PFSK-1 (cell line): ENCODE results near the gene PAK1.

Experiments
- FOXP2 ChIP-seq: optimal IDR thresholded peaks from 2 replicates; pipeline ENCODE3; 2011; ENCODE audit warnings: borderline replicate concordance, control low read depth, inconsistent platforms; ENCODE audit not compliant: insufficient read depth; ENCODE audit errors: extremely low read length, extremely low read depth
- POLR2AphosphoS5 ChIP-seq: IDR thresholded peaks from 2 replicates; pipeline ENCODE4 v1.6.1; 2012; ENCODE audit warnings: low read depth, mild to moderate bottlenecking, control low read depth, low read length, moderate library complexity
- SIN3A ChIP-seq: IDR thresholded peaks from 2 replicates; pipeline ENCODE4 v1.6.1; 2012; ENCODE audit warnings: mild to moderate bottlenecking, low read length, moderate library complexity, borderline replicate concordance; ENCODE audit not compliant: insufficient read depth
- TAF1 ChIP-seq: IDR thresholded peaks from 2 replicates; pipeline ENCODE4 v1.6.1; 2012; ENCODE audit warnings: low read length, control low read depth, borderline replicate concordance; ENCODE audit not compliant: insufficient read depth
- TF ChIP-seq, protein P1 (sequence below), 2 experiments: IDR thresholded peaks; 2 replicates each; pipeline versions ENCODE4 v1.6.1 to v1.8.0; 2011 to 2012; ENCODE audit warnings: low read depth in 2 of 2, low read length in 2 of 2, control low read depth in 1 of 2, inconsistent platforms in 1 of 2, mild to moderate bottlenecking in 1 of 2, moderate library complexity in 1 of 2; ENCODE audit not compliant: insufficient read depth in 1 of 2

PAK1 gene

DNA sequence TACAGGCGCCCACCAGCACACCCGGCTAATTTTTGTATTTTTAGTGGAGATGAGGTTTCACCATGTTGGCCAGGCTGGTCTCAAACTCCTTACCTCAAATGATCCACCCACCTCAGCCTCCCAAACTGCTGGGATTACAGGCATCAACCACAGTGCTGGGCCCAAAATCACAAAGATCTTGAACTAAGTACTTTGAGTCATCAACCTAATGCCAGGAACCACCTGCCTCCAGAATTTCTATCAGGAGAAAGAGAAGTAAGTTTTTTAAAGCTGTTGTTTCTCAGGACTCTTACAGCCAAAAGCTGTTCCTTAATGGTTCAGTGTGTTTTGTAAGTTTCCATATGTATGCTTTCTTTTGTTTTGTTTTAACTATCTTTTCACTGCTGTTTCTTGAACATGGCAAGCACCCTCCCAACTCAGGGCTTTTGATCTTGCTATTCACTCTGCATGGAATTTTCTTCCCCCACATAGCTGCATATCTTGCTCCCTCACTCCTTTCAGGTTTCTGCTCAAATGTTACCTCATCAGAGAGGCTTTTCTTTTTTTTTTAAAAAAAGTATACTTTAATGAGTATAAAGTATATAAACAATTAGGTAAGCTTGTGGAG lies 6.0 kb upstream of the PAK1 start:
- TF ChIP-seq SIN3A: no peak
- no peak for TF ChIP-seq TAF1
- TF ChIP-seq, protein P1, sequence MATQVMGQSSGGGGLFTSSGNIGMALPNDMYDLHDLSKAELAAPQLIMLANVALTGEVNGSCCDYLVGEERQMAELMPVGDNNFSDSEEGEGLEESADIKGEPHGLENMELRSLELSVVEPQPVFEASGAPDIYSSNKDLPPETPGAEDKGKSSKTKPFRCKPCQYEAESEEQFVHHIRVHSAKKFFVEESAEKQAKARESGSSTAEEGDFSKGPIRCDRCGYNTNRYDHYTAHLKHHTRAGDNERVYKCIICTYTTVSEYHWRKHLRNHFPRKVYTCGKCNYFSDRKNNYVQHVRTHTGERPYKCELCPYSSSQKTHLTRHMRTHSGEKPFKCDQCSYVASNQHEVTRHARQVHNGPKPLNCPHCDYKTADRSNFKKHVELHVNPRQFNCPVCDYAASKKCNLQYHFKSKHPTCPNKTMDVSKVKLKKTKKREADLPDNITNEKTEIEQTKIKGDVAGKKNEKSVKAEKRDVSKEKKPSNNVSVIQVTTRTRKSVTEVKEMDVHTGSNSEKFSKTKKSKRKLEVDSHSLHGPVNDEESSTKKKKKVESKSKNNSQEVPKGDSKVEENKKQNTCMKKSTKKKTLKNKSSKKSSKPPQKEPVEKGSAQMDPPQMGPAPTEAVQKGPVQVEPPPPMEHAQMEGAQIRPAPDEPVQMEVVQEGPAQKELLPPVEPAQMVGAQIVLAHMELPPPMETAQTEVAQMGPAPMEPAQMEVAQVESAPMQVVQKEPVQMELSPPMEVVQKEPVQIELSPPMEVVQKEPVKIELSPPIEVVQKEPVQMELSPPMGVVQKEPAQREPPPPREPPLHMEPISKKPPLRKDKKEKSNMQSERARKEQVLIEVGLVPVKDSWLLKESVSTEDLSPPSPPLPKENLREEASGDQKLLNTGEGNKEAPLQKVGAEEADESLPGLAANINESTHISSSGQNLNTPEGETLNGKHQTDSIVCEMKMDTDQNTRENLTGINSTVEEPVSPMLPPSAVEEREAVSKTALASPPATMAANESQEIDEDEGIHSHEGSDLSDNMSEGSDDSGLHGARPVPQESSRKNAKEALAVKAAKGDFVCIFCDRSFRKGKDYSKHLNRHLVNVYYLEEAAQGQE (IDR thresholded peaks at IDR 0.05; ENCODE audit: insufficient read depth in 1 of 2, low read depth in 2 of 2, low read length in 2 of 2): no peak
- TF ChIP-seq POLR2AphosphoS5: no peak
- no peak for TF ChIP-seq FOXP2

DNA sequence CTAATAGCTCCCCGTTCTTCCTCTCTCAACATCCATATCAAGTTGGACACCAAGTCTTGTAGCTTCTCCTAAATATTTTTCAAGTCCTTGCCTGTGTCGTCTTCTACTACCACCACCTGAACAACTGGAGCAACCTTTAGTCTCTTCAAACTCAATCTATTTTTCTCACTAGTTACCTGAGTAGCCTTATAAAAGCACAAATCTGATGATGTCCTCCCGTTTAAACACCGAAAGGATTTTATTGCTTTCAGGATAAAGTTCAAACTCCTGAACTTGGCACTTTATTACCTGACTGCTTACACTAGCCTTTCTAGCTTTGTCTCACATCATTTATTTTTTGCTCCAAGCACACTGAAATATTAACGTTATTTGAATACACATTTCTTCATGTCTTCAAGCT lies 1.3 kb upstream of the PAK1 start:
- TF ChIP-seq FOXP2 (no peak), SIN3A (no peak), TAF1 (no peak), POLR2AphosphoS5 (no peak)
- TF ChIP-seq, protein P1 (IDR thresholded peaks at IDR 0.05; ENCODE audit: insufficient read depth in 1 of 2, low read depth in 2 of 2, low read length in 2 of 2): no peak

DNA sequence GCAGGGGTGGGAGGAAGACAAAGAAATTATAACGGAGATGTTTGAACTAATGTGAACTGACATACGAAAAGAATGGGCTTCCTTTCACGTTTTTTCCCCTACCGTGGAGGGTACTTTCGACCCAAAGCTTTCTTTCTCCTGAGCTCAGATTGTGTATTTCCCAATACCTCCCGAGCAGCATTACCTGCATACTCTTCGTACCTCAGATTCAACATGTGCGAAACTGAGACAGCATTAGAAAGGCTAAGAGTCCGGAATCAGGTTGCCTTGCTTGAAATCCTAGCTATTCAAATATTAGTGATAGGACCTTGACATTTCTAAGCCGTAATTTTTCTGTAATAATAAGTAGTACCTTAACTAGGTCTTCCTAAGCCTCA lies 778 bp upstream of the PAK1 start:
- TF ChIP-seq, protein P1 (IDR thresholded peaks at IDR 0.05; ENCODE audit: insufficient read depth in 1 of 2, low read depth in 2 of 2, low read length in 2 of 2): no peak
- no peak for TF ChIP-seq SIN3A
- TF ChIP-seq TAF1: no peak
- no peak for TF ChIP-seq FOXP2
- TF ChIP-seq POLR2AphosphoS5: no peak

DNA sequence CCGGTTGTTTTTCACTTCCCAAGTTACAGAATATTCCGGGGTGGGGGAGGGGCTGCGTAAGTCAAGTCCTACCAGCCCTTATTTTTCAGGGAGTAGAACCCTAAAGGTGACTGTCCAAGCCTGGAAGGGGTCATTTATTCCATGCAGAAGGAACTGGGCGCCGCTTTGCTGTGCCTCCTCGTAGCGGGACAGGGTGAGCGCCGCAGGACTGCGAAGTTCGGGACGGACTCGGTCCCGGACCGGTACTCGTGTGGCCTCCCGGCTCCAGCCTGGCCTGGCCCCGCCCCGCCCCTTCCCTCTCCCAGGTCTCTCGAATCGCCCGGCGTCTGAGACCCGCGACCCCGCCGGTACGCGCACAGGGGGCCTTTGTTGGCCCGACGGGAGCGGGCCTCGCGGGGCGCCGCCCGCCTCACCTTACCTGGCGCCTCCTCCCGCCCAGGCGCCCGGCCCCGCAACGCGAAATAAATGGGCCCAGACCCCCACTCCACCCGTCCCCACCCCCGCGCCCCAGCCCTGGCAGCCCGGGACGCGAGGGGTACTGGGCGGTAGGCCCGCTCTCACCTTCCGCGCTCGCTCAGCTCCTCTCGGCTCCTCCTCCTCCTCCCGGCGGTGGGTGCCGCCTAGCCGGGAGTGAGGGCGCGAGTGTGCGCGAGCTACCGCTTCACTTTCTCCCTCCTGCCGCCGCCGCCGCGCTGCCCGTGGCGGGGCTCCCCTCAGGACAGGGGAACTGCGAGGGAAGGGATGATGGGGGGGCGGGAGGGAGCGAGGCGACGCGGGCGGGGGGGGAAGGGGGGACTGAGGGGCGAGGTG lies 698 bp downstream of the PAK1 start:
- TF ChIP-seq FOXP2 (no peak), TAF1 (no peak), SIN3A (no peak), POLR2AphosphoS5 (no peak)
- TF ChIP-seq, protein P1 (IDR thresholded peaks at IDR 0.05; ENCODE audit: insufficient read depth in 1 of 2, low read depth in 2 of 2, low read length in 2 of 2): no peak
